DMS 273 (cell line): ENCODE data around the gene CADM1.

Source experiments
- DNase-seq: peaks from one replicate; lab custom pipeline; 2025; ENCODE audit not compliant: unreplicated experiment; lab: John Stamatoyannopoulos, UW

The CADM1 gene

GRCh38 chr11:115219376-115219775 is 284.8 kb downstream of the CADM1 start:
- no peak for DNase-seq

- DNase-seq = no peak
Observed at GRCh38 chr11:115217726-115218311, 286.4 kb downstream of the CADM1 start.

- DNase-seq = peak; percentile 27
Observed at GRCh38 chr11:115215694-115216617, 288.3 kb downstream of the CADM1 start.

- DNase-seq = no peak
Observed at GRCh38 chr11:115214644-115215234, 289.5 kb downstream of the CADM1 start.

- DNase-seq = no peak
Observed at GRCh38 chr11:115213007-115213406, 291.2 kb downstream of the CADM1 start.

- no peak for DNase-seq
Observed at GRCh38 chr11:115208808-115209259, 295.4 kb downstream of the CADM1 start.

GRCh38 chr11:115207916-115208315 is 296.3 kb downstream of the CADM1 start:
- no peak for DNase-seq

- DNase-seq = no peak
Observed at GRCh38 chr11:115207166-115207591, 297.0 kb downstream of the CADM1 start.

GRCh38 chr11:115206365-115207022 is 297.7 kb downstream of the CADM1 start:
- DNase-seq = no peak

- DNase-seq = no peak
Observed at GRCh38 chr11:115202900-115203552, 301.2 kb downstream of the CADM1 start.

- no peak for DNase-seq
Observed at GRCh38 chr11:115202074-115202473, 302.1 kb downstream of the CADM1 start.

- no peak for DNase-seq
Observed at GRCh38 chr11:115201111-115201792, 303.0 kb downstream of the CADM1 start.

GRCh38 chr11:115199481-115200069 is 304.6 kb downstream of the CADM1 start:
- DNase-seq = no peak

GRCh38 chr11:115198321-115198741 is 305.9 kb downstream of the CADM1 start:
- DNase-seq = no peak

GRCh38 chr11:115197433-115197832 is 306.8 kb downstream of the CADM1 start:
- no peak for DNase-seq

GRCh38 chr11:115197031-115197430 is 307.2 kb downstream of the CADM1 start:
- DNase-seq = no peak

- no peak for DNase-seq
Observed at GRCh38 chr11:115194802-115195110, 309.5 kb downstream of the CADM1 start.

- DNase-seq = no peak
Observed at GRCh38 chr11:115193914-115194801, 310.1 kb downstream of the CADM1 start.

- DNase-seq = no peak
Observed at GRCh38 chr11:115191761-115192160, 312.5 kb downstream of the CADM1 start.
